ENCODE data around the gene GPX5. TPM values are rescaled to one million over a fixed set of nuclear protein-coding genes. Genes with fewer than 3 reads are reported as not detected.
A peak's percentile ranks its signal among the peaks of the same experiment; 100 is the strongest.

The GPX5 gene
- total RNA-seq, 1 donor from 2014 or later = not detected

DNA sequence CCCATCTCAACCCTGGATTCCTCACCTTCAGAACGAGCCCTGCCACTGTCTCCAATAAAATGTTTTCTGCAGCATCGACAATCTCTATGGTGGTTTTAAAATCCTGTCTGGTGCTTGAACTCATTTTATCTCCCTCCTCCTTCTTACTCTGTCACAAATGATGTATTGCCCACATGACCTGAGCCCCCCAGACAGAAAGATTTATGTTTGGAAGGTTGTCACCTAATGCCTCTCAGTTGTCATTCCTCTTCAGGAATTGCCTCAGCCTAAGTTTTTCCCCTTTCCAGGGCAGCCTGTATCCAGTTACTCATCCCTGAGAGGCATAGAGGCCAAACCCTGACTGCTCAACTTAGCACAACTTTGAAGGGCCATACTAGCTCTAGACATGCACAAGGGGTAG is 9.2 kb downstream of the GPX5 start:
- H3K9me3 Mint-ChIP-seq (ENCODE audit: low read depth) = no peaks in the 10 kb centered on the region
- H3K36me3 Mint-ChIP-seq (ENCODE audit: insufficient read depth) = no peaks in the 10 kb centered on the region
- H3K27ac Mint-ChIP-seq = no peak overlapping the region
- H3K27me3 Mint-ChIP-seq = no peaks in the 10 kb centered on the region
- H3K4me3 Mint-ChIP-seq (ENCODE audit: low read depth) = no peak overlapping the region
- peaks cover 10% of the 10 kb centered on the region for H3K4me1 Mint-ChIP-seq (ENCODE audit: low read depth)
- DNase-seq (ENCODE audit: low spot score, unreplicated experiment) = no peak
- TF ChIP-seq CTCF (IDR thresholded peaks at IDR 0.05; ENCODE audit: unreplicated experiment) = no peak

DNA sequence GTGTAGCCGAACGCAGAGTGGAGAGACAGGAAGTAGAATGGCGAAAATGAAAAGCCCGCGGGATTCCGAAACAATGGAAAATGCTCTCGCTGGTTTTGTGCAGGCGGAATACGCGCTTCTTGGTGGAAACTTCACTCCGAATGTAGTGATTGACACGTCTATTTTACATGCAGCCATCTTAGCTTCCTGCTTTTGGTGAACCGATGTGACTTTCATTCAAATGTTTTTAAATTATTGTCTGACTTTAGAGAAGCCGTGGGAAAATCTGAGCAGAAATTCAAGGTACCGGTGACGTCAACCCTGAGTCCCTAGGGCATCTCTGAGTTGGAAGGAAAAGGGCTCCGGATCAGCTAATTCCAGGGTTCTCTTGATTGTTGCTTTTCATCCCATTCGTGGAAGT is 11.4 kb downstream of the GPX5 start:
- peak overlapping the region; percentile 90 for H3K27ac Mint-ChIP-seq
- DNase-seq (ENCODE audit: low spot score, unreplicated experiment) = no peak
- TF ChIP-seq CTCF (IDR thresholded peaks at IDR 0.05; ENCODE audit: unreplicated experiment) = no peak
- H3K9me3 Mint-ChIP-seq (ENCODE audit: low read depth) = no peaks in the 10 kb centered on the region
- peaks cover under 1% of the 10 kb centered on the region for H3K4me1 Mint-ChIP-seq (ENCODE audit: low read depth)
- no peaks in the 10 kb centered on the region for H3K27me3 Mint-ChIP-seq
- peak overlapping the region; percentile 77 for H3K4me3 Mint-ChIP-seq (ENCODE audit: low read depth)
- no peaks in the 10 kb centered on the region for H3K36me3 Mint-ChIP-seq (ENCODE audit: insufficient read depth)

DNA sequence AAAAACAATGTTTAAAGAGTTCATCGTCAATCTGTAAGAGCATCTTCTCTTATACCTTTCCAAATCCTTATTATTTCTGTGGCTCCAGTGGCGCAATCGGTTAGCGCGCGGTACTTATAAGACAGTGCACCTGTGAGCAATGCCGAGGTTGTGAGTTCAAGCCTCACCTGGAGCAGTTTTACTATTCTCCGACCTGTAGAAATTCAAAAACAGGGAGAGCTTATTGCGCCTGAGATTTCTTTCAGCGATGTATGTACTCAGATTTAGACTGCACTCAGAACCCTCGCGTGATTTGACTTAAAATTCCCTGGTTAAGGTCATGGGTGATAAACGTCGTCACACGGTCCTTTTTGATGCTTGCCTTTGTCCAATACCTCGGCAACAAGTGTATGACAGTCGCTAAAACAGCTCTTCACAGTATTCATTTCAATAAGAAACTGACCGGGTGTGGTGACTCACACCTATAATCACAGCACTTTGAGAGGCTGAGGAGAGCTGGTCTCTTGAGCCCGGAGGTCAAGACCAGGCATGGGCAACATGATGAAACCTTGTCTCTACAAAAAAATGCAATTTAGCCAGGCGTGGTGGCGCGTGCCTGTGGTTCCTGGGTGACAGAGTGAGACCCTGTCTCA is 11.9 kb downstream of the GPX5 start:
- DNase-seq (ENCODE audit: low spot score, unreplicated experiment) = no peak
- TF ChIP-seq CTCF (IDR thresholded peaks at IDR 0.05; ENCODE audit: unreplicated experiment) = no peak
- H3K4me3 Mint-ChIP-seq (ENCODE audit: low read depth) = peak overlapping the region; percentile 77
- no peaks in the 10 kb centered on the region for H3K27me3 Mint-ChIP-seq
- H3K9me3 Mint-ChIP-seq (ENCODE audit: low read depth) = no peaks in the 10 kb centered on the region
- peak overlapping the region; percentile 90 for H3K27ac Mint-ChIP-seq
- no peaks in the 10 kb centered on the region for H3K36me3 Mint-ChIP-seq (ENCODE audit: insufficient read depth)
- H3K4me1 Mint-ChIP-seq (ENCODE audit: low read depth) = peaks cover 4% of the 10 kb centered on the region

GRCh38 chr6:28541996-28542395 is 16.3 kb downstream of the GPX5 start:
- Mint-ChIP-seq H3K4me1 (ENCODE audit: low read depth) (peaks cover 14% of the 10 kb centered on the region), H3K9me3 (ENCODE audit: low read depth) (no peaks in the 10 kb centered on the region), H3K27me3 (no peaks in the 10 kb centered on the region), H3K27ac (peak overlapping the region; percentile 93), H3K4me3 (ENCODE audit: low read depth) (peak overlapping the region; percentile 76), H3K36me3 (ENCODE audit: insufficient read depth) (no peaks in the 10 kb centered on the region)
- no peak for TF ChIP-seq CTCF (IDR thresholded peaks at IDR 0.05; ENCODE audit: unreplicated experiment)
- DNase-seq (ENCODE audit: low spot score, unreplicated experiment) = no peak

- H3K27me3 Mint-ChIP-seq = no peaks in the 10 kb centered on the region
- H3K36me3 Mint-ChIP-seq (ENCODE audit: insufficient read depth) = peaks cover 1% of the 10 kb centered on the region
- H3K9me3 Mint-ChIP-seq (ENCODE audit: low read depth) = no peaks in the 10 kb centered on the region
- DNase-seq (ENCODE audit: low spot score, unreplicated experiment) = peak; percentile 64
- TF ChIP-seq CTCF (IDR thresholded peaks at IDR 0.05; ENCODE audit: unreplicated experiment) = peak; percentile 79
- peaks cover 16% of the 10 kb centered on the region for H3K4me1 Mint-ChIP-seq (ENCODE audit: low read depth)
- peak overlapping the region; percentile 93 for H3K27ac Mint-ChIP-seq
- H3K4me3 Mint-ChIP-seq (ENCODE audit: low read depth) = peak overlapping the region; percentile 76
Observed at GRCh38 chr6:28542440-28543296, 17.0 kb downstream of the GPX5 start.

Measured in progenitor cell of endocrine pancreas (in vitro differentiated cells).